Measurements from ENCODE around the gene RFX6.

The RFX6 gene

DNA sequence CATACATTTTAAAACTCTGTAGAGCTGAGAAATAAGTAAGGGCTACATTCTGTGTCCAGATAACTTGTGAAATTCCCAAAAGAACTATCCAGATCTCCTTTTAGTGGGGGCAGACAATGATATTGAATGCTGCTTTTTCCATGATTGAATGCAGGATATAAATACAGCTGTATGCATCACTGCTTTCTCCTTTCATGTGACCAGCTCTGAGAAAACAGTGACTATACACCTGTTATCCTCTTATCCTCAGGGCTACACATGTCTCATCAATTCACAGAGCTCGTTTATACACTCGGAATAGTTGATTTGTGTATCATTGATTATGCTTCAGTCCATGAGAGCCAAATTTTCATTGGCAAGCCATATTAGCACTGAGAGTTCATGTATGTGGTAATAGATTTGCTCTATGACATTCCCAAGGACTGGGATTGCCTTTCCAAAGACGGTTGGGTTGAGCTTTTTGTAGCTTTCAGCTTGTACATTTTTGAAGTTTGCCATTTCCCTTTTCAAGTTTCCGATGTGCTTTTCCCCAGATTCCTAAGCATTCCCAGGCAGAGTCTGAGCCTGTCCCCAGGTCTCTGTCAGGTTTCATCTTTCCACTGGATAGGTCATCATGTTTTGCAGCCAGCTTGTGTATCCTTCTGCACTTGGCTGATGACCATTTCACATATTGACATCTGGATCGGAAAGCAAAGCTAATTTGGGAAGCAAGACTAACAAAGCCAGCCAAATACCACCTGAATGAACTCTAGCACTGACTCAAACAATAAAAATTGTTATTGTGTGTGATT is 97.7 kb downstream of the RFX6 start:
- DNase-seq = no peak

DNA sequence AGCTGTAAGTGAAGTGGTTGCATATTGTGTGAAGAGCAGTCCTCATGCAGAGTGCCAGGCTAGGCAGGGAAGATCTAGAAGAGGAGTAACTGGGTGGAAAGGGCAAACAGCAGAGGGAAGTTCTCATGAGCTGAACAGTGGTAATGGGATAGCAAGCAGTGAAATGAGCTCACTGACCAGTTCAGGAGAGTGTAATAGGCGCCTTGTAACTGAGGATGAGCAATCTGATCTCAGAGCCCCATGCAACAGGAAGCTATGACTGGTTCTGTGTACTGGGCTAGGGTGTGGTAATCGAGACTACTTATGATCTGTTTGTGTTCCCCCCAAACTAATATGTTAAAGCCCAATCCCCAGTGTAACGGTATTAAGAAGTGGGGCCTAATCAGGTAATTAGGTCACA is 98.6 kb downstream of the RFX6 start:
- no peak for DNase-seq

DNA sequence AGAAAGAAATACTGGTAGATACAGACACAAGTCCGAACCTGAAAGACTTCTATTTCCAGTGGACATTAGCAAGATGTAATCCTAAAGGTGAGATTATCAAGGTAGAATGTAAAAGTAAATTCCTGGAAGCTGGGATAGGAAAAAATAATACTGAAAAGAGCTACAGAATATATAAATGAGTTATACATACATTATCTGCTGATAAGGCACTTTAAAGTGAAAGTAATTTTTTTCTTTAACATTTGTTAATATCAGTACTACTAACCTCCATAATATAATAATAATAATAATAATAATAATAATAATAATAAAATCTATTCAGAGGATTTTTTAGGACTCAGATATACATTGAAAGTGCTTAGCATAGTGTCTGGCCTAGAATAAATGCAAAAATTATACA is 102.5 kb downstream of the RFX6 start:
- no peak for DNase-seq

All from stimulated activated CD4-positive, alpha-beta T cell treated with anti-CD3 and anti-CD28 coated beads, Interleukin-15, amount 100 ng/mL, for 24 hours (primary cell).